HepG2 (cell line): ENCODE results near the gene IBA57. TPM values are rescaled to one million over a fixed set of nuclear protein-coding genes. Genes with fewer than 3 reads are reported as not detected.
A peak's percentile ranks its signal among the peaks of the same experiment; 100 is the strongest.

ENCODE experiments used
- CREB1 ChIP-seq, 2 experiments: fragments of 450-650 bp in 1 of 2; IDR thresholded peaks; 2 replicates each; pipeline ENCODE4 v1.6.1; 2016 to 2017; ENCODE audit warnings: control low read depth in 1 of 2, mild to moderate bottlenecking in 1 of 2, missing compliant biosample characterization in 1 of 2, missing genetic modification characterization in 1 of 2
- FOXA3 ChIP-seq: IDR thresholded peaks from 2 replicates; pipeline ENCODE4 v1.6.1; 2016; ENCODE audit warnings: missing genetic modification reagents, missing compliant biosample characterization
- FOXK1 ChIP-seq: sonication (generic); formaldehyde crosslinking; IDR thresholded peaks from 2 replicates; pipeline ENCODE4 v1.4.0; 2020; ENCODE audit warnings: low read depth, missing genetic modification reagents, borderline replicate concordance
- GABPA ChIP-seq, 2 experiments: IDR thresholded peaks; 2 replicates each; pipeline ENCODE4 v1.6.1; 2011 to 2016; ENCODE audit warnings: low read depth in 2 of 2, low read length in 1 of 2, missing biosample characterization in 1 of 2, missing genetic modification characterization in 1 of 2
- GTF2F1 ChIP-seq: fragments of 150-350 bp; IDR thresholded peaks from 2 replicates; pipeline ENCODE4 v1.6.1; 2014; ENCODE audit warnings: low read length
- HHEX ChIP-seq: IDR thresholded peaks from 2 replicates; pipeline ENCODE4 v1.6.1; 2016; ENCODE audit warnings: control low read depth
- HNRNPL ChIP-seq: fragments of 200-400 bp; formaldehyde crosslinking; IDR thresholded peaks from 2 replicates; pipeline ENCODE4 v1.6.1; 2017; ENCODE audit warnings: mild to moderate bottlenecking, low read depth, low read length
- HOXA5 ChIP-seq: sonication (generic); formaldehyde crosslinking; IDR thresholded peaks from 2 replicates; pipeline ENCODE4 v1.4.0; 2020; ENCODE audit warnings: missing genetic modification reagents
- MBD4 ChIP-seq: IDR thresholded peaks from 2 replicates; pipeline ENCODE4 v1.6.1; 2012; ENCODE audit warnings: low read length, inconsistent platforms, borderline replicate concordance
- NFE2L2 ChIP-seq: fragments of 150-350 bp; IDR thresholded peaks from 2 replicates; pipeline ENCODE4 v1.6.1; 2014; ENCODE audit warnings: low read length
- SIN3A ChIP-seq: IDR thresholded peaks from 2 replicates; pipeline ENCODE4 v1.6.1; 2011; ENCODE audit warnings: low read depth, mild to moderate bottlenecking, control low read depth, low read length, borderline replicate concordance
- SOX6 ChIP-seq, 2 experiments: fragments of 450-650 bp in 1 of 2; sonication (generic) in 1 of 2; formaldehyde crosslinking in 1 of 2; IDR thresholded peaks; 2 replicates each; pipeline versions ENCODE4 v1.4.0 to v1.6.1; 2017 to 2020; ENCODE audit warnings: antibody characterized with exemption in 1 of 2, mild to moderate bottlenecking in 1 of 2, missing genetic modification reagents in 1 of 2
- U2AF2 ChIP-seq: fragments of 200-400 bp; formaldehyde crosslinking; IDR thresholded peaks from 2 replicates; pipeline ENCODE4 v1.6.1; 2017; ENCODE audit warnings: low read depth, mild to moderate bottlenecking, low read length
- ZBTB21 ChIP-seq: sonication (generic); formaldehyde crosslinking; IDR thresholded peaks from 2 replicates; pipeline ENCODE4 v1.4.0; 2020; ENCODE audit warnings: missing genetic modification reagents
- ZFY ChIP-seq: sonication (generic); formaldehyde crosslinking; IDR thresholded peaks from 2 replicates; pipeline ENCODE4 v1.4.0; 2020; ENCODE audit warnings: missing genetic modification reagents
- ZNF205 ChIP-seq: IDR thresholded peaks from 2 replicates; pipeline ENCODE4 v1.6.1; 2018; ENCODE audit warnings: missing biosample characterization, missing genetic modification reagents
- ZNF274 ChIP-seq: sonication (generic); formaldehyde crosslinking; IDR thresholded peaks from 2 replicates; pipeline ENCODE4 v1.5.1; 2020; ENCODE audit warnings: mild to moderate bottlenecking, missing genetic modification reagents
- ZNF30 ChIP-seq: sonication (generic); formaldehyde crosslinking; IDR thresholded peaks from 2 replicates; pipeline ENCODE4 v1.5.0; 2020; ENCODE audit warnings: mild to moderate bottlenecking, missing genetic modification reagents
- ZNF598 ChIP-seq: sonication (generic); formaldehyde crosslinking; IDR thresholded peaks from 2 replicates; pipeline ENCODE4 v1.5.1; 2020; ENCODE audit warnings: mild to moderate bottlenecking, missing genetic modification reagents, borderline replicate concordance
- ZNF850 ChIP-seq: sonication (generic); formaldehyde crosslinking; conservative IDR thresholded peaks from 2 replicates; pipeline ENCODE4 v1.9.0; 2021; ENCODE audit warnings: mild to moderate bottlenecking, missing genetic modification reagents
- polyA plus RNA-seq, 8 experiments: library from polyadenylated mRNA; depleted of rRNA in 3 of 8; stranded (reverse) in 7 of 8; unstranded in 1 of 8; fragments of >200 nt; fragmentation: Illumina TruSeq in 4 of 8; extraction: Trizol in 4 of 8; gene quantifications; 2 replicates each; pipeline versions ENCODE4 v1.2.1 to v1.2.3, GENCODE V29; 2011 to 2016; ENCODE audit warnings: low read depth in 4 of 8, missing spikeins in 1 of 8, mixed read lengths in 1 of 8; ENCODE audit not compliant: insufficient read depth in 1 of 8
- total RNA-seq, 5 experiments: library from RNA; depleted of rRNA; stranded (reverse); fragments of >200 nt; fragmentation: Illumina TruSeq; extraction: Trizol; gene quantifications; 2 replicates each; pipeline ENCODE4 v1.2.3, GENCODE V29; 2016; ENCODE audit warnings: low read depth in 1 of 5
- TF ChIP-seq, protein P1 (sequence below), 2 experiments: sonication (generic) in 1 of 2; formaldehyde crosslinking in 1 of 2; IDR thresholded peaks; 2 replicates each; pipeline versions ENCODE4 v1.4.0 to v1.6.1; 2018 to 2020; ENCODE audit warnings: missing genetic modification reagents in 2 of 2, borderline replicate concordance in 1 of 2, low read depth in 1 of 2, mild to moderate bottlenecking in 1 of 2, missing biosample characterization in 1 of 2
- TF ChIP-seq, protein P2 (sequence below): sonication (generic); formaldehyde crosslinking; IDR thresholded peaks from 2 replicates; pipeline ENCODE4 v1.4.0; 2020; ENCODE audit warnings: missing genetic modification reagents, borderline replicate concordance
- TF ChIP-seq, protein P3 (sequence below): sonication (generic); formaldehyde crosslinking; IDR thresholded peaks from 2 replicates; pipeline ENCODE4 v1.5.0; 2020; ENCODE audit warnings: mild to moderate bottlenecking, missing genetic modification reagents
- TF ChIP-seq, protein P4 (sequence below): sonication (generic); formaldehyde crosslinking; IDR thresholded peaks from 2 replicates; pipeline ENCODE4 v1.5.0; 2020; ENCODE audit warnings: missing genetic modification reagents

IBA57 gene
- total and polyA plus RNA-seq, 2 of the 13 experiments (the other 11 are each of a cell fraction or from before 2014, with no cell fraction given) = 2.3 to 10.2 TPM

DNA sequence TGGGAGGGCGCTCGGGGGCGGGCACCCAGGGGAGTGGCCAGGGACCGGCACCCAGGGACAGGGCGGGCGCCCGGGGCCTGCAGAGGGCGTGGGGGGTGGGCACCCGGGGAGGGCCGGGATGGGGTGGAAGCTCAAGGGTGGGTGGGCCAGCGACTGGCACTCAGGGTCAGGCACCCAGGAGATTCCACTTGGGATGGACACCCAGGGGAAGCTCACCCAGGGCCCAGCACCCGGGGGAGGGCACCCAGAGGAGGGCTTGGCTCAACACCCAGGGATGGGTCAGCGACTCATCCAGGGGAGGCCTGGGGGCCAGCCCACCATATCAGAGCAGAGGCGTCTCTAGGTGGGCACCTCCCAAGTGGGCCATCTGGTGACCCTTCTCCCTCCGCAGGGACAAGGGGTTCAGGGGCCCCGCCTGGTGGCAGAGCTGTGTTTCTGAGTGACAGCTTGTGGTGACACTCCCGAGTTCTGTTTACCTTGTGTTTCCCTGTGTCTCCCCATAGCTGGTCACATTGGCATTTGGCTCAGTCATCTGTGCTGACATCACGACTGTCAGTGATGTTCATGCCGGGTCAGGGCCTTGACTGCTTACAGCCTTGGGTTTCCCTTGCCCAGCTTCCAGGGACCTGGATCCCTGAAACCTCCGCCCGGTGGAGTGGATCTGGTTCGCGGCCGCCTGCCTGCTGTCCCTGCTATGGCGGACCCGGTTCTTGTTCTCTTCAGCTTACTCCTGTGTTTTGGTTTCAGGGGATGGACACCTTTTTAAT is 749 bp downstream of the IBA57 start (continued):
- TF ChIP-seq SIN3A = peak; percentile 85; the same call in 1 of the 2 replicates
- peak; percentile 64; the same call in 1 of the 2 replicates for TF ChIP-seq FOXK1 (CRISPR knock-in tag)
- TF ChIP-seq, protein P1, sequence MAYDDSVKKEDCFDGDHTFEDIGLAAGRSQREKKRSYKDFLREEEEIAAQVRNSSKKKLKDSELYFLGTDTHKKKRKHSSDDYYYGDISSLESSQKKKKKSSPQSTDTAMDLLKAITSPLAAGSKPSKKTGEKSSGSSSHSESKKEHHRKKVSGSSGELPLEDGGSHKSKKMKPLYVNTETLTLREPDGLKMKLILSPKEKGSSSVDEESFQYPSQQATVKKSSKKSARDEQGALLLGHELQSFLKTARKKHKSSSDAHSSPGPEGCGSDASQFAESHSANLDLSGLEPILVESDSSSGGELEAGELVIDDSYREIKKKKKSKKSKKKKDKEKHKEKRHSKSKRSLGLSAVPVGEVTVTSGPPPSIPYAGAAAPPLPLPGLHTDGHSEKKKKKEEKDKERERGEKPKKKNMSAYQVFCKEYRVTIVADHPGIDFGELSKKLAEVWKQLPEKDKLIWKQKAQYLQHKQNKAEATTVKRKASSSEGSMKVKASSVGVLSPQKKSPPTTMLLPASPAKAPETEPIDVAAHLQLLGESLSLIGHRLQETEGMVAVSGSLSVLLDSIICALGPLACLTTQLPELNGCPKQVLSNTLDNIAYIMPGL (CRISPR knock-in tag; IDR thresholded peaks at IDR 0.05; ENCODE audit: borderline replicate concordance in 1 of 2, low read depth in 1 of 2) = 0 out of 4 replicates have a peak, but pooled peaks of 1 of the 2 experiments have one; percentile 26
- TF ChIP-seq CREB1 (IDR thresholded peaks at IDR 0.05) = peak; percentile 78; the same call in 1 of the 2 replicates
- TF ChIP-seq CREB1 (CRISPR knock-in tag; IDR thresholded peaks at IDR 0.05) = no peak; the same call in 1 of the 2 replicates
- no peak for TF ChIP-seq ZFY (CRISPR knock-in tag)
- no peak for TF ChIP-seq U2AF2
- TF ChIP-seq MBD4 = no peak
- TF ChIP-seq SOX6 (IDR thresholded peaks at IDR 0.05) = no peak
- no peak; the same call in 1 of the 2 replicates for TF ChIP-seq SOX6 (CRISPR knock-in tag; IDR thresholded peaks at IDR 0.05)
- no peak for TF ChIP-seq ZNF598 (CRISPR knock-in tag)
- TF ChIP-seq ZNF850 (CRISPR knock-in tag) = no peak
- no peak for TF ChIP-seq ZNF30 (CRISPR knock-in tag)
- TF ChIP-seq HHEX (CRISPR knock-in tag) = 0 out of 2 replicates have a peak, but pooled peaks have one; percentile 17
- TF ChIP-seq ZNF274 (CRISPR knock-in tag) = no peak
- TF ChIP-seq GABPA (IDR thresholded peaks at IDR 0.05; ENCODE audit: low read depth, low read length) = no peak
- TF ChIP-seq GABPA (CRISPR knock-in tag; IDR thresholded peaks at IDR 0.05; ENCODE audit: low read depth) = 0 out of 2 replicates have a peak, but pooled peaks have one; percentile 11
- TF ChIP-seq, protein P2, sequence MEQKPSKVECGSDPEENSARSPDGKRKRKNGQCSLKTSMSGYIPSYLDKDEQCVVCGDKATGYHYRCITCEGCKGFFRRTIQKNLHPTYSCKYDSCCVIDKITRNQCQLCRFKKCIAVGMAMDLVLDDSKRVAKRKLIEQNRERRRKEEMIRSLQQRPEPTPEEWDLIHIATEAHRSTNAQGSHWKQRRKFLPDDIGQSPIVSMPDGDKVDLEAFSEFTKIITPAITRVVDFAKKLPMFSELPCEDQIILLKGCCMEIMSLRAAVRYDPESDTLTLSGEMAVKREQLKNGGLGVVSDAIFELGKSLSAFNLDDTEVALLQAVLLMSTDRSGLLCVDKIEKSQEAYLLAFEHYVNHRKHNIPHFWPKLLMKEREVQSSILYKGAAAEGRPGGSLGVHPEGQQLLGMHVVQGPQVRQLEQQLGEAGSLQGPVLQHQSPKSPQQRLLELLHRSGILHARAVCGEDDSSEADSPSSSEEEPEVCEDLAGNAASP (CRISPR knock-in tag) = 0 out of 2 replicates have a peak, but pooled peaks have one; percentile 28
- no peak for TF ChIP-seq HOXA5 (CRISPR knock-in tag)
- TF ChIP-seq GTF2F1 = no peak
- peak; percentile 86 for TF ChIP-seq ZBTB21
- no peak for TF ChIP-seq NFE2L2
- TF ChIP-seq, protein P3, sequence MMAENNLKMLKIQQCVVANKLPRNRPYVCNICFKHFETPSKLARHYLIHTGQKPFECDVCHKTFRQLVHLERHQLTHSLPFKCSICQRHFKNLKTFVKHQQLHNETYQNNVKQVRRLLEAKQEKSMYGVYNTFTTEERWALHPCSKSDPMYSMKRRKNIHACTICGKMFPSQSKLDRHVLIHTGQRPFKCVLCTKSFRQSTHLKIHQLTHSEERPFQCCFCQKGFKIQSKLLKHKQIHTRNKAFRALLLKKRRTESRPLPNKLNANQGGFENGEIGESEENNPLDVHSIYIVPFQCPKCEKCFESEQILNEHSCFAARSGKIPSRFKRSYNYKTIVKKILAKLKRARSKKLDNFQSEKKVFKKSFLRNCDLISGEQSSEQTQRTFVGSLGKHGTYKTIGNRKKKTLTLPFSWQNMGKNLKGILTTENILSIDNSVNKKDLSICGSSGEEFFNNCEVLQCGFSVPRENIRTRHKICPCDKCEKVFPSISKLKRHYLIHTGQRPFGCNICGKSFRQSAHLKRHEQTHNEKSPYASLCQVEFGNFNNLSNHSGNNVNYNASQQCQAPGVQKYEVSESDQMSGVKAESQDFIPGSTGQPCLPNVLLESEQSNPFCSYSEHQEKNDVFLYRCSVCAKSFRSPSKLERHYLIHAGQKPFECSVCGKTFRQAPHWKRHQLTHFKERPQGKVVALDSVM = no peak
- TF ChIP-seq, protein P4, sequence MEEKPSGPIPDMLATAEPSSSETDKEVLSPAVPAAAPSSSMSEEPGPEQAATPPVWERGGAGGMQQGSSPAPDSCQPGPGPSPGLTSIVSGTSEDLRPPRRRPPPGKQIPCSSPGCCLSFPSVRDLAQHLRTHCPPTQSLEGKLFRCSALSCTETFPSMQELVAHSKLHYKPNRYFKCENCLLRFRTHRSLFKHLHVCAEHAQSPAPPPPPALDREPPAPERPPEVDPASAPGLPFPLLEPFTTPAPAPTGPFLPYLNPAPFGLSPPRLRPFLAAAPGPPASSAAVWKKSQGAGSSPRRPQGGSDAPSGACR (CRISPR knock-in tag) = no peak
- no peak for TF ChIP-seq ZNF205 (CRISPR knock-in tag)
- TF ChIP-seq HNRNPL = 0 out of 2 replicates have a peak, but pooled peaks have one; percentile 69
- TF ChIP-seq FOXA3 (CRISPR knock-in tag) = peak; percentile 78
